ENCODE data around the gene UBXN1.

- TF ChIP-seq SUZ12 (IDR thresholded peaks at IDR 0.05) (no peak), SP1 (IDR thresholded peaks at IDR 0.05) (no peak), LEF1 (IDR thresholded peaks at IDR 0.05; ENCODE audit: borderline replicate concordance) (no peak), BHLHE40 (IDR thresholded peaks at IDR 0.05; ENCODE audit: borderline replicate concordance) (no peak), ELF4 (IDR thresholded peaks at IDR 0.05) (peak; percentile 56), TARDBP (IDR thresholded peaks at IDR 0.05) (no peak), ARNT (IDR thresholded peaks at IDR 0.05) (no peak), FOXM1 (IDR thresholded peaks at IDR 0.05; ENCODE audit: borderline replicate concordance) (no peak)
Observed at GRCh38 chr11:62671608-62672389, 7.1 kb downstream of the UBXN1 start, which contains the start of the genes LBHD1 and UQCC3.

All from HEK293T (cell line).